HG03565 (cell line): Measurements from ENCODE around the gene CABCOCO1.

Source experiments
- ATAC-seq: cut with Tn5 transposase; IDR thresholded peaks from one replicate; pipeline ENCODE4 v1.9.1; 2021; ENCODE audit warnings: mild to moderate bottlenecking, moderate library complexity; ENCODE audit not compliant: unreplicated experiment

The CABCOCO1 gene

GRCh38 chr10:61754587-61755550 lies 92.1 kb downstream of the CABCOCO1 start:
- no peak for ATAC-seq

- no peak for ATAC-seq
Measured at GRCh38 chr10:61757001-61757400, 94.3 kb downstream of the CABCOCO1 start.

- no peak for ATAC-seq
Measured at GRCh38 chr10:61757525-61758397, 95.0 kb downstream of the CABCOCO1 start.

- ATAC-seq = no peak
Measured at GRCh38 chr10:61758433-61758832, 95.7 kb downstream of the CABCOCO1 start.

GRCh38 chr10:61759751-61760150 lies 97.0 kb downstream of the CABCOCO1 start:
- ATAC-seq = no peak

GRCh38 chr10:61760943-61761824 lies 98.5 kb downstream of the CABCOCO1 start:
- ATAC-seq = no peak

- no peak for ATAC-seq
Measured at GRCh38 chr10:61761825-61762217, 99.1 kb downstream of the CABCOCO1 start.

GRCh38 chr10:61763778-61764177 lies 101.0 kb downstream of the CABCOCO1 start:
- no peak for ATAC-seq

GRCh38 chr10:61764486-61764885 lies 101.8 kb downstream of the CABCOCO1 start:
- no peak for ATAC-seq

- ATAC-seq = no peak
Measured at GRCh38 chr10:61765176-61766087, 102.7 kb downstream of the CABCOCO1 start.

- ATAC-seq = no peak
Measured at GRCh38 chr10:61766927-61767326, 104.2 kb downstream of the CABCOCO1 start.

- ATAC-seq = no peak
Measured at GRCh38 chr10:61774031-61774430, 111.3 kb downstream of the CABCOCO1 start.

- no peak for ATAC-seq
Measured at GRCh38 chr10:61775111-61775510, 112.4 kb downstream of the CABCOCO1 start.

GRCh38 chr10:61776615-61777266 lies 114.0 kb downstream of the CABCOCO1 start:
- ATAC-seq = no peak

- no peak for ATAC-seq
Measured at GRCh38 chr10:61778137-61778536, 115.4 kb downstream of the CABCOCO1 start.

- no peak for ATAC-seq
Measured at GRCh38 chr10:61779276-61779675, 116.5 kb downstream of the CABCOCO1 start.

- ATAC-seq = no peak
Measured at GRCh38 chr10:61779950-61780659, 117.4 kb downstream of the CABCOCO1 start.

GRCh38 chr10:61780732-61781131 lies 118.0 kb downstream of the CABCOCO1 start:
- no peak for ATAC-seq
